ENCODE results near the gene KLHL2. TPM values are rescaled to one million over a fixed set of nuclear protein-coding genes. Genes with fewer than 3 reads are reported as not detected.

The KLHL2 gene
- total RNA-seq, 4 donors from 2014 or later = 16.8 to 26.7 (median 21.2) TPM

DNA sequence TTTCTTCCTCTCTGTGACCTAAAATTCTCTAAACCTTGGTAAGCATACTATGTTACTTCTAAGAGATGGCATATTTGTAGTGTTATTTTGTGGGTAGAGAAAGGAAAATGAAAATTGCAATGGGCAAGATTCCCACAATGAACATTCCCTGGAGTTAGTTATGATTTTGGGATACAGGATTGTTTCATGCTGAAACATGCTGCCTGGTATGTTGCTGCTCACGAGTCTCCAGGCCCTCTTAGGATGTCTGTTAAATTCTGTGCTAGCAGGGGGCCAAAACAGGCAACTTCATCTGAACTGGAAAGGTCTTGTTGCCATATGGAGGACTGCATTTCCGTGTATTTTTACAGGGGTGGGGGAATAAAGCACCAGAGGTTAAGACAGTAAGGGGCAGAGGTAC, 101.2 kb downstream of the KLHL2 start:
- TF ChIP-seq, protein P1, sequence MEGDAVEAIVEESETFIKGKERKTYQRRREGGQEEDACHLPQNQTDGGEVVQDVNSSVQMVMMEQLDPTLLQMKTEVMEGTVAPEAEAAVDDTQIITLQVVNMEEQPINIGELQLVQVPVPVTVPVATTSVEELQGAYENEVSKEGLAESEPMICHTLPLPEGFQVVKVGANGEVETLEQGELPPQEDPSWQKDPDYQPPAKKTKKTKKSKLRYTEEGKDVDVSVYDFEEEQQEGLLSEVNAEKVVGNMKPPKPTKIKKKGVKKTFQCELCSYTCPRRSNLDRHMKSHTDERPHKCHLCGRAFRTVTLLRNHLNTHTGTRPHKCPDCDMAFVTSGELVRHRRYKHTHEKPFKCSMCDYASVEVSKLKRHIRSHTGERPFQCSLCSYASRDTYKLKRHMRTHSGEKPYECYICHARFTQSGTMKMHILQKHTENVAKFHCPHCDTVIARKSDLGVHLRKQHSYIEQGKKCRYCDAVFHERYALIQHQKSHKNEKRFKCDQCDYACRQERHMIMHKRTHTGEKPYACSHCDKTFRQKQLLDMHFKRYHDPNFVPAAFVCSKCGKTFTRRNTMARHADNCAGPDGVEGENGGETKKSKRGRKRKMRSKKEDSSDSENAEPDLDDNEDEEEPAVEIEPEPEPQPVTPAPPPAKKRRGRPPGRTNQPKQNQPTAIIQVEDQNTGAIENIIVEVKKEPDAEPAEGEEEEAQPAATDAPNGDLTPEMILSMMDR (IDR thresholded peaks at IDR 0.05; ENCODE audit: low read depth) = no peak

DNA sequence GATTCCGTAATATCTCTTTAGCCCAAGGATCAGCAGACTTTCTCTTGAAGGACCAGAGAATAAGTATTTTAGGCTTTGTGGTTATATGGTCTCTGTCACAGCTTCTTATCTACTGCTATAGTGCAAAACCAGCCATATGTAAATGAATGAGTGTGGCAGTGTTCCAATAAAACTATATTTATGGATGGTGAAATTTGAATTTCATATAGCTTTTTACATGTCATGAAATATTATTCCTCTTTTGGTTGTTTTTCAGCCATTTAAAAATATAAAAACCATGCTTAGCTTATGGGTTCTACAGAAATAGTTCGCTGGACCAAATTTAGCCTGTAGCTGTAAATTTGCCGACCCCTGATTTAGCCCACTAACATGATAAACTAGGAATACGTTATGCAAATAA, 102.1 kb downstream of the KLHL2 start:
- TF ChIP-seq, protein P1 (IDR thresholded peaks at IDR 0.05; ENCODE audit: low read depth) = no peak

- TF ChIP-seq, protein P1 (IDR thresholded peaks at IDR 0.05; ENCODE audit: low read depth) = no peak
Measured at GRCh38 chr4:165312506-165312905, 105.1 kb downstream of the KLHL2 start.

DNA sequence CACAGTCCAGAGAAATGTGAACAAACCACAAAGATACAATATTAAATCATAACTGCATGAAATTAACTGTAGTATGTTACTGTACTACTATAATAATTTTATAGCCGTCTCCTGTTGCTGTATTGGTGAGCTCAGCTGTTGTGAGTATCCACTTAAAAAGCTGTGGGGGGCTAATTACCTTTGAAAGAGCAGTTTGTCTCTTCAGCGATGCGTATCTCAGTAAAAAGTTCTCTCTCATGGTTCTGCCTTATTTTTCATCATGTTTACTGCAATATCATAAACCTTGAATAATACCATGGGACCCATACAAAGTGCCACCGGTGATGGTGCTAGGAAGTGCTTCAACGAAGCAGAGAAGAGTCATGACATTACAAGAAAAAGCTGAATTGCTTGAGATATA, 111.7 kb downstream of the KLHL2 start:
- TF ChIP-seq, protein P1 (IDR thresholded peaks at IDR 0.05; ENCODE audit: low read depth) = no peak

GRCh38 chr4:165319509-165319908, 112.1 kb downstream of the KLHL2 start:
- TF ChIP-seq, protein P1 (IDR thresholded peaks at IDR 0.05; ENCODE audit: low read depth) = no peak

DNA sequence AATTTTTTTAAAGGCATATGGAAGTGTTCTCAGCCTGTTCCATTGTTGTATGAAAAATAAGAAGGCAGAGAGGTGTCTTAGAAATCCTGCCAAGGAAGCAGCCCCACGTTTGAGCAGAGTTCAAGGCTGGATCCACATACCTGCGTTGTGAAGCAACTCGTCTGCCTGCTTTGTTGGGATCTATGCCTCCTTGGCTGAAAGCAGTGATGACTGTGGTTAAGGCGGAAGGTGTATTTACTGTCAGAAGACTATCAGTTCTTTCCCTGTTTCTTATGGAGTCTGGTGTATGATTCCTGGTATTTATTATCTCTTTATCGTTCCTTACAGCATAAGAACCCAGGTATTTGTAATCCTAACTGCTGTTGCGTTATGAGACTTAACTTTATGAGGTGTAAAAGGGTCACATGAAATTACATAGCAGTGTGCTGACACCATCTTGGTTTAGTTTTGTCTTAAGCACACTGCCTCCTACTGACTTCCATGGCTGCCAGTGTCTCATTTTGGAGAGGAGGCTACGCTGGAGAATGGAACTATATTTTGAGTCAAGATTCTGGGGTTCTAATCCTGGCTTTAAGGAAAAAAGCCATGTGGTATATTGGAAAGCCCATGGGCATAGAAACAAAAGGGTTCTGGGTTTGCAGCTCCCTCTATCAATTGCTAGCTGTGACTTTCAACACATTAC, 117.0 kb downstream of the KLHL2 start:
- TF ChIP-seq, protein P1 (IDR thresholded peaks at IDR 0.05; ENCODE audit: low read depth) = no peak

DNA sequence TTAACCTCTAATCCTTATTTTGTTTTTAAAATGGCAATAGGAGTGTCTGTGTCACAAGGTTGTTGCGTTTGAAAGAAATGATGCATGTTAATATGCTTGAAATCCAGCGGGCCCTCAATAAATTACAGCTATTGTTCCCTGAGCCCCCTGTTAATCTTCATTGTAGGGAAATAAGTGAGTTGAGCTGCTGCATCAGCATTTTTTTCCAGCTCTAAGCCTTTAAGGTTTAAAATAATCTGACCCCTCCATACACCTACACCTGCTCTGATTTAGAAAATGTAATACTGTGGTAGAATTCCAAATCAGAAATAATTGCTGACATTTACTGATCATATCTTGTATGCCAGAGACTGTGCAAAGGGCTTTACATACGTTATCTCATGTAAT, 117.5 kb downstream of the KLHL2 start:
- TF ChIP-seq, protein P1 (IDR thresholded peaks at IDR 0.05; ENCODE audit: low read depth) = no peak

All from subcutaneous adipose tissue (tissue), 4 donors.